Kidney (tissue), 14 donors: ENCODE measurements around the gene PIKFYVE. TPM values are rescaled to one million over a fixed set of nuclear protein-coding genes. Genes with fewer than 3 reads are reported as not detected.
A peak's percentile ranks its signal among the peaks of the same experiment; 100 is the strongest.

ENCODE experiments used
- DNase-seq, 5 donors: peaks; one replicate each; pipeline ENCODE4 v3.0.0-alpha.2; 2013 to 2020
- FAIRE-seq: peaks from 2 replicates; lab custom pipeline; 2012; peaks lifted over from hg19 to GRCh38; lab: Jason Lieb, UNC
- H3K27ac ChIP-seq, 2 donors: one replicate each; pipeline ENCODE4 v1.7.0; 2013; ENCODE audit warnings: low read depth in 2 of 2, low read length in 2 of 2, inconsistent platforms in 1 of 2
- H3K27me3 ChIP-seq: one replicate; pipeline ENCODE4 v1.7.1; 2013; ENCODE audit warnings: low read length, inconsistent platforms; ENCODE audit not compliant: control insufficient read depth, insufficient read depth
- H3K36me3 ChIP-seq, 3 donors: one replicate each; pipeline versions ENCODE4 v1.7.0 to v1.7.1; 2013; ENCODE audit warnings: low read length in 3 of 3, control low read depth in 1 of 3, inconsistent platforms in 1 of 3; ENCODE audit not compliant: insufficient read depth in 3 of 3, control insufficient read depth in 2 of 3
- H3K4me1 ChIP-seq, 3 donors: one replicate each; pipeline versions ENCODE4 v1.7.0 to v1.7.1; 2013; ENCODE audit warnings: low read length in 3 of 3, inconsistent platforms in 1 of 3, low read depth in 1 of 3; ENCODE audit not compliant: control insufficient read depth in 2 of 3, insufficient read depth in 2 of 3
- H3K4me3 ChIP-seq, 3 donors: one replicate each; pipeline versions ENCODE4 v1.7.0 to v1.8.1; 2013; ENCODE audit warnings: low read length in 3 of 3, control low read depth in 1 of 3, inconsistent platforms in 1 of 3
- H3K9ac ChIP-seq, 3 donors: one replicate each; pipeline versions ENCODE4 v1.7.0 to v1.7.1; 2013; ENCODE audit warnings: low read length in 3 of 3, control low read depth in 1 of 3, inconsistent platforms in 1 of 3
- H3K9me3 ChIP-seq, 3 donors: one replicate each; pipeline versions ENCODE4 v1.7.0 to v1.7.1; 2013; ENCODE audit warnings: low read length in 3 of 3, control low read depth in 1 of 3, inconsistent platforms in 1 of 3; ENCODE audit not compliant: control insufficient read depth in 2 of 3, insufficient read depth in 1 of 3
- CTCF ChIP-seq: IDR thresholded peaks from 3 replicates; pipeline ENCODE4 v1.5.1; 2012; ENCODE audit warnings: mild to moderate bottlenecking, moderate library complexity, borderline replicate concordance; ENCODE audit not compliant: insufficient read depth; ENCODE audit errors: extremely low read depth
- intact Hi-C: fragments of 100-400 bp; cut with DNase I; formaldehyde crosslinking; loops from one replicate; pipeline ENCODE4 v1.11.1; 2022
- polyA plus RNA-seq: library from polyadenylated mRNA; stranded (reverse); fragments of 350-450 nt; fragmentation: Illumina TruSeq; extraction: RNeasy Lipid Tissue Mini Kit (QIAGEN cat#74804); gene quantifications from one replicate; pipeline ENCODE4 v1.2.3, GENCODE V29; 2014; ENCODE audit warnings: low read depth, low replicate concordance; ENCODE audit not compliant: insufficient read depth
- total RNA-seq: library from RNA; stranded (reverse); fragmentation: NEBNext Ultra II Directional; extraction: Animal tissue kit (Norgen Biotek cat#: 25700); gene quantifications from one replicate; pipeline ENCODE4 v1.2.1, GENCODE V29; 2021
- donor health status: control.
- donor health status: control.
- donor health status: control.
- donor health status: control.
- donor health status: control.
- donor health status: DM: yes; HTN: yes; CAD: no.
- donor health status: Normal renal cell carcinoma (clear cell type).

PIKFYVE gene
- total and polyA plus RNA-seq, 2 donors from 2014 or later: 3.4 to 31.5 TPM

GRCh38 chr2:208315081-208315788 is 49.2 kb downstream of the PIKFYVE start:
- Histone ChIP-seq H3K27me3 (no peaks in the 10 kb centered on the region), H3K36me3 (peaks cover 6 to 24% (median 11%) of the 10 kb centered on the region in 3 donors), H3K4me3 (no peak overlapping the region), H3K9ac (no peak overlapping the region), H3K9me3 (no peaks in the 10 kb centered on the region), H3K4me1 (no peaks in the 10 kb centered on the region), H3K27ac (no peak overlapping the region)
- no peak for TF ChIP-seq CTCF
- intact Hi-C loops: no loop called here
- FAIRE-seq (no peak), DNase-seq (no peak)

DNA sequence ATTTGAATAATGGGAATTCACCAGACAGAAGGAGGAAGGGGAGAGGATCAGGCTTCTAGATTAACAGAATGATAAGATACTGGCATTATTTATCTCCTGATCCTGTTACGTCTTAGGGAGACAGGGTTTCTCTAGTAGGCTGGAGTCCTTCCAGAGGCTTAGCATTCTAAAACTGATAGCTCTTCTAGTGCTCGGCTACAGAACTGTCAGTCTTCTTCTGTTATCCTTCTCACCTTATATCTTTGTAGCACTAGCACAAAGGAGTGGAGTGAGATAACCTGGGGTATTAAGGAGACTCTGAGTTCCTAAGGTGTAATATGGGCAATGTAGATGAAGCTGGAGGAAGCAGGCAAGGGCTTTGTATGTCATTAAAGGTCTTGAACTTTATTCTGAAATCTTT is 52.1 kb downstream of the PIKFYVE start:
- Histone ChIP-seq H3K36me3 (peaks cover 6 to 24% (median 9%) of the 10 kb centered on the region in 3 donors), H3K27me3 (no peaks in the 10 kb centered on the region)

DNA sequence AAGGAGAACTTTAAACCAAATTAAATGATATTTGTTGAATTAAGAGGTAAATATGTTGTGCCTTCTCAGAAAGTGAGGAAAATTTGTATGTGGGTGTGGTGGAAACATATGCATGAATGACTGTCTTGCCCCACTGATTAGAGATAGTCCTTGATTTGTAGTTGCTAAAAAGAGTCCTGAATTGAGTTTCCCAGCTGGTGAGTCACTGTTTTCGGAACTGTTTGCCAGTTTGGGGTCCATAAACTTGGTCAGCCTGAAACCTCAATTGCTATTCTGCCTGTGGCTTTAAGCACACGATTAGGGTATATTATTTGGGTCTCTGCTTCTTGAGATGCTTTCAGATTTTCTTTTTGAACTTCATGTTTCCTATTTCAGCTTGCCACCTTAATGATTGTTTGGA is 53.3 kb downstream of the PIKFYVE start:
- no peak for DNase-seq
- Histone ChIP-seq H3K4me3 (no peak overlapping the region), H3K9me3 (no peaks in the 10 kb centered on the region), H3K4me1 (no peaks in the 10 kb centered on the region), H3K9ac (peak overlapping the region in 1 of 3 donors; percentile 9), H3K27me3 (no peaks in the 10 kb centered on the region), H3K36me3 (peaks cover 8 to 23% (median 14%) of the 10 kb centered on the region in 3 donors), H3K27ac (no peak overlapping the region)
- intact Hi-C loops: no loop called here
- TF ChIP-seq CTCF: no peak
- FAIRE-seq: no peak

More for the DNA sequence above, 52.1 kb downstream of the PIKFYVE start:
- Histone ChIP-seq H3K27ac (no peak overlapping the region), H3K4me3 (no peak overlapping the region), H3K9ac (no peak overlapping the region), H3K4me1 (no peaks in the 10 kb centered on the region), H3K9me3 (no peaks in the 10 kb centered on the region)
- no peak for FAIRE-seq
- no peak for TF ChIP-seq CTCF
- no peak for DNase-seq
- intact Hi-C loops: no loop called here
